Spinal cord (tissue), 10 donors: ENCODE data around the gene BCAR3. TPM values are rescaled to one million over a fixed set of nuclear protein-coding genes. Genes with fewer than 3 reads are reported as not detected.

Experiments used
- DNase-seq, 6 donors: peaks; one replicate each; pipeline versions ENCODE4 v3.0.0 to v3.0.0-alpha.2; 2013 to 2015; ENCODE audit warnings: low spot score in 6 of 6, low read depth in 4 of 6
- H3K27ac ChIP-seq: one replicate; pipeline ENCODE4 v1.5.1; 2013; ENCODE audit warnings: low read depth, low read length, control low read depth
- H3K27me3 ChIP-seq: one replicate; pipeline ENCODE4 v1.6.1; 2013; ENCODE audit warnings: low read length; ENCODE audit not compliant: control insufficient read depth, insufficient read depth
- H3K36me3 ChIP-seq: one replicate; pipeline ENCODE4 v1.6.1; 2013; ENCODE audit warnings: low read length; ENCODE audit not compliant: control insufficient read depth, insufficient read depth
- H3K4me1 ChIP-seq: one replicate; pipeline ENCODE4 v1.6.1; 2013; ENCODE audit warnings: low read length; ENCODE audit not compliant: control insufficient read depth, insufficient read depth
- H3K4me3 ChIP-seq: one replicate; pipeline ENCODE4 v1.5.1; 2013; ENCODE audit warnings: low read depth, low read length, control low read depth
- H3K9me3 ChIP-seq: one replicate; pipeline ENCODE4 v1.6.1; 2013; ENCODE audit warnings: low read length; ENCODE audit not compliant: control insufficient read depth, insufficient read depth
- WGBS: methylation state at CpG from one replicate; pipeline ENCODE4 v1.1.5; 2013; ENCODE audit warnings: missing lambda C conversion rate; ENCODE audit not compliant: insufficient coverage; 5-methylcytosine and 5-hydroxymethylcytosine counted together
- polyA plus RNA-seq, 2 donors: library from polyadenylated mRNA; unstranded; fragments of 120-200 nt; gene quantifications; one replicate each; pipeline ENCODE4 v1.2.1, GENCODE V29; 2013; ENCODE audit not compliant: insufficient read length in 2 of 2
- total RNA-seq, 2 donors: library from RNA; depleted of rRNA in 1 of 2; stranded (reverse); fragments of 120-200 nt in 1 of 2; fragments of >200 nt in 1 of 2; gene quantifications; one replicate each; pipeline versions ENCODE4 v1.2.3 to v1.2.4, GENCODE V29; 2013 to 2014
- donor health status: healthy.

The BCAR3 gene
- total and polyA plus RNA-seq, 4 donors: 10.4 to 16.7 (median 14.3) TPM

- DNase-seq: no peak
- no peaks in the 10 kb centered on the region for H3K36me3 ChIP-seq
- H3K4me3 ChIP-seq: no peak overlapping the region
- no peaks in the 10 kb centered on the region for H3K9me3 ChIP-seq
- WGBS: 50% methylated on average over 2 of the region's 3 CpGs
- H3K27me3 ChIP-seq: no peaks in the 10 kb centered on the region
- peak overlapping the region; percentile 76 for H3K27ac ChIP-seq
- H3K4me1 ChIP-seq: peaks cover 33% of the 10 kb centered on the region
These were observed 44.9 kb downstream of the BCAR3 start for GRCh38 chr1:93636712-93637111.

GRCh38 chr1:93635614-93636543 lies 45.8 kb downstream of the BCAR3 start:
- no peaks in the 10 kb centered on the region for H3K9me3 ChIP-seq
- 28% methylated on average over 13 of the region's 14 CpGs for WGBS
- H3K4me1 ChIP-seq: peaks cover 33% of the 10 kb centered on the region
- H3K36me3 ChIP-seq: no peaks in the 10 kb centered on the region
- no peaks in the 10 kb centered on the region for H3K27me3 ChIP-seq
- H3K4me3 ChIP-seq: no peak overlapping the region
- peak overlapping the region; percentile 76 for H3K27ac ChIP-seq
- peak in 3 of 6 donors; percentile 55 to 85 (median 84) for DNase-seq

- Histone ChIP-seq H3K4me3 (no peak overlapping the region), H3K36me3 (no peaks in the 10 kb centered on the region), H3K27ac (no peak overlapping the region), H3K27me3 (peaks cover 2% of the 10 kb centered on the region), H3K4me1 (peaks cover 24% of the 10 kb centered on the region), H3K9me3 (no peaks in the 10 kb centered on the region)
- WGBS: 97% methylated on average over 3 of the region's 4 CpGs
- no peak for DNase-seq
These were observed 48.3 kb downstream of the BCAR3 start for GRCh38 chr1:93633313-93633712.

GRCh38 chr1:93631626-93632365 lies 49.8 kb downstream of the BCAR3 start:
- H3K9me3 ChIP-seq: no peaks in the 10 kb centered on the region
- no peak for DNase-seq
- 71% methylated on average over 5 of the region's 5 CpGs for WGBS
- no peak overlapping the region for H3K27ac ChIP-seq
- peaks cover 5% of the 10 kb centered on the region for H3K27me3 ChIP-seq
- peaks cover 15% of the 10 kb centered on the region for H3K4me1 ChIP-seq
- H3K4me3 ChIP-seq: no peak overlapping the region
- no peaks in the 10 kb centered on the region for H3K36me3 ChIP-seq

- H3K36me3 ChIP-seq: no peaks in the 10 kb centered on the region
- DNase-seq: no peak
- no CpG with 5 or more reads among the region's 3 CpGs for WGBS
- peaks cover 9% of the 10 kb centered on the region for H3K4me1 ChIP-seq
- H3K27me3 ChIP-seq: peaks cover 5% of the 10 kb centered on the region
- H3K27ac ChIP-seq: no peak overlapping the region
- H3K9me3 ChIP-seq: no peaks in the 10 kb centered on the region
- no peak overlapping the region for H3K4me3 ChIP-seq
These were observed 51.5 kb downstream of the BCAR3 start for GRCh38 chr1:93630168-93630567.

- Histone ChIP-seq H3K27ac (no peak overlapping the region), H3K4me1 (peaks cover 9% of the 10 kb centered on the region), H3K36me3 (no peaks in the 10 kb centered on the region), H3K4me3 (no peak overlapping the region), H3K27me3 (peaks cover 5% of the 10 kb centered on the region), H3K9me3 (no peaks in the 10 kb centered on the region)
- DNase-seq: peak in 3 of 6 donors; percentile 72 to 94 (median 86)
- whole genome bisulfite sequencing: 74% methylated on average over 5 of the region's 9 CpGs
These were observed 52.3 kb downstream of the BCAR3 start for GRCh38 chr1:93629101-93630059.

GRCh38 chr1:93628681-93629080 lies 53.0 kb downstream of the BCAR3 start:
- 78% methylated on average over 1 of the region's 3 CpGs for WGBS
- Histone ChIP-seq H3K27me3 (peaks cover 8% of the 10 kb centered on the region), H3K4me1 (peaks cover 9% of the 10 kb centered on the region), H3K4me3 (no peak overlapping the region), H3K27ac (no peak overlapping the region), H3K9me3 (no peaks in the 10 kb centered on the region), H3K36me3 (no peaks in the 10 kb centered on the region)
- no peak for DNase-seq

GRCh38 chr1:93625582-93626327 lies 55.9 kb downstream of the BCAR3 start:
- no peaks in the 10 kb centered on the region for H3K36me3 ChIP-seq
- H3K4me3 ChIP-seq: no peak overlapping the region
- 33% methylated on average over 1 of the region's 3 CpGs for WGBS
- peaks cover 9% of the 10 kb centered on the region for H3K4me1 ChIP-seq
- peaks cover 8% of the 10 kb centered on the region for H3K27me3 ChIP-seq
- no peaks in the 10 kb centered on the region for H3K9me3 ChIP-seq
- peak overlapping the region; percentile 25 for H3K27ac ChIP-seq
- peak in 3 of 6 donors; percentile 53 to 87 (median 79) for DNase-seq
